Esophagus squamous epithelium (tissue), 5 donors: ENCODE data around the gene C3orf18. TPM values are rescaled to one million over a fixed set of nuclear protein-coding genes. Genes with fewer than 3 reads are reported as not detected.
A peak's percentile ranks its signal among the peaks of the same experiment; 100 is the strongest.

ENCODE experiments used
- DNase-seq: peaks from one replicate; lab custom pipeline; 2025; lab: John Stamatoyannopoulos, UW
- H3K27ac ChIP-seq, 4 donors: fragments of 200-600 bp; sonication (generic); one replicate each; pipeline ENCODE4 v1.5.1; 2016 to 2019; ENCODE audit warnings: mild to moderate bottlenecking in 1 of 4
- H3K27me3 ChIP-seq, 4 donors: fragments of 200-600 bp; sonication (generic); 1 replicate in 3 of 4; 2 replicates in 1 of 4; pipeline versions ENCODE4 v1.5.1 to v1.6.0; 2017 to 2021; ENCODE audit warnings: antibody characterized with exemption in 1 of 4
- H3K36me3 ChIP-seq, 3 donors: fragments of 200-600 bp; sonication (generic); one replicate each; pipeline ENCODE4 v1.5.1; 2016 to 2019
- H3K4me1 ChIP-seq, 3 donors: fragments of 200-600 bp; sonication (generic); one replicate each; pipeline ENCODE4 v1.5.1; 2017 to 2019
- H3K4me3 ChIP-seq, 4 donors: fragments of 200-600 bp; sonication (generic); 1 replicate in 3 of 4; 2 replicates in 1 of 4; pipeline ENCODE4 v1.5.1; 2016 to 2019; ENCODE audit warnings: mild to moderate bottlenecking in 2 of 4, moderate library complexity in 1 of 4
- H3K9me3 ChIP-seq, 3 donors: fragments of 200-600 bp; sonication (generic); one replicate each; pipeline ENCODE4 v1.5.1; 2016 to 2019
- POLR2A ChIP-seq, 4 donors: fragments of 450-650 bp; IDR thresholded peaks; one replicate each; pipeline ENCODE4 v1.6.1; 2017; ENCODE audit warnings: antibody characterized with exemption in 4 of 4, mild to moderate bottlenecking in 4 of 4, moderate library complexity in 3 of 4
- WGBS, 2 donors: methylation state at CpG; one replicate each; pipeline ENCODE4 v1.1.5; 2018; 5-methylcytosine and 5-hydroxymethylcytosine counted together
- intact Hi-C: fragments of 100-400 bp; cut with DNase I; formaldehyde crosslinking; loops from one replicate; pipeline ENCODE4 v1.15.0; 2022
- total RNA-seq, 4 donors: library from RNA; depleted of rRNA; stranded (reverse); fragments of >200 nt; gene quantifications; one replicate each; pipeline ENCODE4 v1.1.0, GENCODE V29; 2016
- TF ChIP-seq, protein P1 (sequence below), 6 experiments: fragments of 450-650 bp in 4 of 6; fragments of 200-600 bp in 2 of 6; sonication (generic) in 2 of 6; IDR thresholded peaks; one replicate each; pipeline ENCODE4 v1.5.1; 2016 to 2019; ENCODE audit warnings: antibody characterized with exemption in 6 of 6, mild to moderate bottlenecking in 4 of 6, moderate library complexity in 4 of 6
- donor health status: DM: yes; HTN: yes; CAD: no.

The C3orf18 gene
- total RNA-seq, 4 donors from 2014 or later: 0.15 to 3.2 (median 1.2) TPM

DNA sequence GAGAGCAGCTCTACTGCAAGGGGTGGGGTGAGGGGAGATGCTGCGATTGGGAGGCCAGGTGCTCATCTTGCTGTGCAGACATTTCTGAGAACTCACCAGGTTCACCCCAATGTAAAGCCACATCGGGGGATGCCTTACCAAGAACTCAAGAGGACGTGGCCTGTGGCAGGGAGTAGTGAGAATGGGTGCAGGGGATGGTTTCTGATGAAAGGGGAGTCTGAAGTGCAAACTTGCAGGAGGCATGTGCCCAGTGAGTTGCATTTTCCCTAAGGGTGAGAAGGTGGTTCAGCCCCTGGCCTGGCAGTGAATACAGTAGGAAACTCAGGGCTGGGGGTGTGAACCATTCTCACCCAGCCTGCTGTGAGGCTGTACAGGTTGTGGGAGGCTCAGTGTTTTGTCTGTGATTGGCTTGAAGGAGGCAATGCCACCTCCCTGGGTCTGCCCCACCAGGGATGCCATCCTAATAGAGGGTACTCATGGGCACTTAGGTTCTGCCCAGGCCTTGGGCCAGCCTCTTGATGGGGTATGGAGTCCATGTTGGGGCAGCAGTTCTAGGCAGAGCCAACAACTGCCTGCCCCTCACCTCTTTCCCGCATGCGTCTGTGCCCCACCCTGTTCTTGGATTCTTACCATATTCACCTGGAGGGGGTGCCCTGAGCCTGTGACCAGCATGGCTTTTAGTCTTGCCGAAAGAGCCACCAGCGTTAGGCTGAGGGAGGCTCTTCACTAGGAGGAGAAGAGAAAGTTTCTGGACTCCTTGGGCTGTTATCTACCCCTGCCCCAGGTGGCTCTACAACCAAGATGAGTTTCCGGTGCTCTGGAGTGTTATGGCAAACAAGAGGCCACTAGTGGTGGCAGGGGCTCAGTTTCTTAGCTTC is 6.3 kb upstream of the C3orf18 start:
- peaks cover 6 to 64% (median 23%) of the 10 kb centered on the region in 3 donors for H3K4me1 ChIP-seq
- no peaks in the 10 kb centered on the region for H3K27me3 ChIP-seq
- no peaks in the 10 kb centered on the region for H3K9me3 ChIP-seq
- H3K36me3 ChIP-seq: peaks cover 0 to 40% (median 0%) of the 10 kb centered on the region in 3 donors
- H3K4me3 ChIP-seq: no peak overlapping the region
- H3K27ac ChIP-seq: peak overlapping the region in 2 of 4 donors; percentile 17 to 26
- WGBS, 2 donors: 75 to 80% methylated on average over 6 to 8 of the region's 8 CpGs
- TF ChIP-seq POLR2A (IDR thresholded peaks at IDR 0.05): no peak
- TF ChIP-seq, protein P1, sequence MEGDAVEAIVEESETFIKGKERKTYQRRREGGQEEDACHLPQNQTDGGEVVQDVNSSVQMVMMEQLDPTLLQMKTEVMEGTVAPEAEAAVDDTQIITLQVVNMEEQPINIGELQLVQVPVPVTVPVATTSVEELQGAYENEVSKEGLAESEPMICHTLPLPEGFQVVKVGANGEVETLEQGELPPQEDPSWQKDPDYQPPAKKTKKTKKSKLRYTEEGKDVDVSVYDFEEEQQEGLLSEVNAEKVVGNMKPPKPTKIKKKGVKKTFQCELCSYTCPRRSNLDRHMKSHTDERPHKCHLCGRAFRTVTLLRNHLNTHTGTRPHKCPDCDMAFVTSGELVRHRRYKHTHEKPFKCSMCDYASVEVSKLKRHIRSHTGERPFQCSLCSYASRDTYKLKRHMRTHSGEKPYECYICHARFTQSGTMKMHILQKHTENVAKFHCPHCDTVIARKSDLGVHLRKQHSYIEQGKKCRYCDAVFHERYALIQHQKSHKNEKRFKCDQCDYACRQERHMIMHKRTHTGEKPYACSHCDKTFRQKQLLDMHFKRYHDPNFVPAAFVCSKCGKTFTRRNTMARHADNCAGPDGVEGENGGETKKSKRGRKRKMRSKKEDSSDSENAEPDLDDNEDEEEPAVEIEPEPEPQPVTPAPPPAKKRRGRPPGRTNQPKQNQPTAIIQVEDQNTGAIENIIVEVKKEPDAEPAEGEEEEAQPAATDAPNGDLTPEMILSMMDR (IDR thresholded peaks at IDR 0.05): no peak
- intact Hi-C loops: loop anchor here (2.0 kb wide), 1 partner anchor 39 kb away; no protein-coding TSS in a partner anchor
- no peak for DNase-seq

GRCh38 chr3:50572801-50573371 is 5.3 kb upstream of the C3orf18 start:
- WGBS, 2 donors: 70 to 85% methylated on average over 2 of the region's 4 CpGs

DNA sequence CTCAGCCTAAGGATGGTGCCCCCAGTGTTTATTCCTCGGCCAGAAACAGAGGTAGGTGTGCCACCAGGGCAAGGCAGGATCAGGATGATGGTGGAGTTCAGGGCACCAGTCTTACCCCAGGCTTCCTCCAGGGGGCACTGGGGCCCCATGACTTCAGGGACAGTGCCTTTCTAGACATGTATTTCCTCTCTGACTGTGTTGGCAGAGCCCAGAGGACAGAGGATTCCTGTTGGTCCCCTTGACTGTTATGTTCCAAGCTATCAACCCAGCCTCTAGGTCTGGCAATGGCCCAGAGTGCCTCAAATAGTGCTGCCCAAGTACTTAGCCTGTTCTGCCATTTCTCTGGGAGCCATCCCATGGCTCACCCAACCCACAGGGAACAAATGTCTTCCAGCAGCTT is 4.6 kb upstream of the C3orf18 start:
- intact Hi-C loops: loop anchor here (2.0 kb wide), 1 partner anchor 41 kb away; no protein-coding TSS in a partner anchor
- H3K9me3 ChIP-seq: no peaks in the 10 kb centered on the region
- H3K4me1 ChIP-seq: peaks cover 9 to 81% (median 37%) of the 10 kb centered on the region in 3 donors
- H3K36me3 ChIP-seq: peaks cover 0 to 24% (median 0%) of the 10 kb centered on the region in 3 donors
- TF ChIP-seq, protein P1 (IDR thresholded peaks at IDR 0.05): peak; percentile 77 to 96 (median 92)
- TF ChIP-seq POLR2A (IDR thresholded peaks at IDR 0.05): no peak
- DNase-seq: no peak
- H3K27ac ChIP-seq: peak overlapping the region in 2 of 4 donors; percentile 36 to 48
- H3K27me3 ChIP-seq: no peaks in the 10 kb centered on the region
- H3K4me3 ChIP-seq: no peak overlapping the region
- WGBS, 2 donors: no CpG with 5 or more reads among the region's 1 CpG

More at GRCh38 chr3:50572801-50573371, 5.3 kb upstream of the C3orf18 start:
- Histone ChIP-seq H3K27ac (peak overlapping the region in 1 of 4 donors; percentile 48), H3K9me3 (no peaks in the 10 kb centered on the region), H3K4me1 (peaks cover 6 to 73% (median 32%) of the 10 kb centered on the region in 3 donors), H3K4me3 (no peak overlapping the region), H3K36me3 (peaks cover 0 to 31% (median 0%) of the 10 kb centered on the region in 3 donors), H3K27me3 (no peaks in the 10 kb centered on the region)
- intact Hi-C loops: loop anchor here (2.0 kb wide), 1 partner anchor 40 kb away; no protein-coding TSS in a partner anchor
- DNase-seq: no peak
- TF ChIP-seq, protein P1 (IDR thresholded peaks at IDR 0.05): no peak
- TF ChIP-seq POLR2A (IDR thresholded peaks at IDR 0.05): no peak

- Histone ChIP-seq H3K36me3 (peaks cover 0 to 17% (median 0%) of the 10 kb centered on the region in 3 donors), H3K4me3 (no peak overlapping the region), H3K27me3 (no peaks in the 10 kb centered on the region), H3K27ac (peak overlapping the region in 1 of 4 donors; percentile 9), H3K4me1 (peaks cover 9 to 87% (median 43%) of the 10 kb centered on the region in 3 donors), H3K9me3 (no peaks in the 10 kb centered on the region)
- intact Hi-C loops: no loop called here
- WGBS, 2 donors: no CpG with 5 or more reads among the region's 4 CpGs
- TF ChIP-seq, protein P1 (IDR thresholded peaks at IDR 0.05): no peak
- no peak for TF ChIP-seq POLR2A (IDR thresholded peaks at IDR 0.05)
- no peak for DNase-seq
These were observed 3.9 kb upstream of the C3orf18 start for GRCh38 chr3:50571486-50571885.
